SHP77 (cell line): ENCODE results near the gene KATNB1.
"Not testable (repeated sequence)": the region's sequence is repeated elsewhere in the genome, so short reads cannot be mapped to it uniquely, and the experiment has no call there.

Source experiments
- DNase-seq, 2 experiments: peaks; one replicate each; lab custom pipeline; 2025; lab: John Stamatoyannopoulos, UW

KATNB1 gene

GRCh38 chr16:57725976-57726375 lies 9.6 kb upstream of the KATNB1 start:
- DNase-seq = no peak

- DNase-seq = no peak
Measured at GRCh38 chr16:57726433-57726947, 9.1 kb upstream of the KATNB1 start.

- no peak for DNase-seq
Measured at GRCh38 chr16:57727610-57728009, 8.0 kb upstream of the KATNB1 start.

GRCh38 chr16:57728336-57729181 lies 7.0 kb upstream of the KATNB1 start:
- DNase-seq = no peak

- no peak for DNase-seq
Measured at GRCh38 chr16:57729182-57729484, 6.4 kb upstream of the KATNB1 start.

- DNase-seq = not testable (repeated sequence)
Measured at GRCh38 chr16:57729852-57730251, 5.7 kb upstream of the KATNB1 start.

GRCh38 chr16:57730771-57731730 lies 4.5 kb upstream of the KATNB1 start:
- no peak for DNase-seq

GRCh38 chr16:57732037-57732436 lies 3.5 kb upstream of the KATNB1 start:
- DNase-seq = no peak

- no peak for DNase-seq
Measured at GRCh38 chr16:57732714-57733113, 2.9 kb upstream of the KATNB1 start.

GRCh38 chr16:57734308-57734924 lies 1.2 kb upstream of the KATNB1 start:
- no peak for DNase-seq

- peak; percentile 100 for DNase-seq
Measured at GRCh38 chr16:57734925-57735754, 430 bp upstream of the KATNB1 start.

- DNase-seq = peak; percentile 32 to 72
Measured at GRCh38 chr16:57736419-57737351, 1.1 kb downstream of the KATNB1 start.

GRCh38 chr16:57738844-57739243 lies 3.3 kb downstream of the KATNB1 start:
- no peak for DNase-seq

GRCh38 chr16:57739756-57740422 lies 4.3 kb downstream of the KATNB1 start:
- DNase-seq = no peak

GRCh38 chr16:57740423-57741071 lies 5.0 kb downstream of the KATNB1 start:
- DNase-seq = no peak

- DNase-seq = no peak
Measured at GRCh38 chr16:57741660-57742191, 6.2 kb downstream of the KATNB1 start.

GRCh38 chr16:57742543-57742942 lies 7.0 kb downstream of the KATNB1 start:
- no peak for DNase-seq

- no peak for DNase-seq
Measured at GRCh38 chr16:57743458-57743857, 7.9 kb downstream of the KATNB1 start.
